Fibroblast of upper back skin (primary cell): ENCODE data around the gene POGZ.
"Not testable (repeated sequence)": the region's sequence is repeated elsewhere in the genome, so short reads cannot be mapped to it uniquely, and the experiment has no call there.

Experiments
- DNase-seq: peaks from one replicate; pipeline ENCODE4 v3.0.0-alpha.2; 2013

The POGZ gene

DNA sequence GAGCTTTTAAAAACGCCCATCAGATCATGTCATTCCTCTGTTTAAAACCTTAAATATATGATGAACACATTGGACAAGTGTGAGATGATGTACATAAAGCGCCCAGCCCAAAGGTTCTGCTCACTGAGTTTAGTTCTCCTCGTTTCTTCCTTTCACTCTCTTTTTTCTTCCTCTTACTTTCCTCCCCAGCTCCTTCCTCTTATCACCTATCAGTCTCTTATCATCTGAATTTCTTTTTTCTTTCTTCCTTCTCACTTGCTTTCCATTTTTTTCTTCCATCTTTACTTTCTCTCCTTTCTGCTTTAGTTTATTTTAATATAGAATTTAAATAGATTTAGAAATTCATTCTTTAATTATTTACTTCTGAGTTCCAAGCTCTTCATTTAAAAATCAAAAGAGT is 17.8 kb upstream of the POGZ start:
- DNase-seq, result no peak

DNA sequence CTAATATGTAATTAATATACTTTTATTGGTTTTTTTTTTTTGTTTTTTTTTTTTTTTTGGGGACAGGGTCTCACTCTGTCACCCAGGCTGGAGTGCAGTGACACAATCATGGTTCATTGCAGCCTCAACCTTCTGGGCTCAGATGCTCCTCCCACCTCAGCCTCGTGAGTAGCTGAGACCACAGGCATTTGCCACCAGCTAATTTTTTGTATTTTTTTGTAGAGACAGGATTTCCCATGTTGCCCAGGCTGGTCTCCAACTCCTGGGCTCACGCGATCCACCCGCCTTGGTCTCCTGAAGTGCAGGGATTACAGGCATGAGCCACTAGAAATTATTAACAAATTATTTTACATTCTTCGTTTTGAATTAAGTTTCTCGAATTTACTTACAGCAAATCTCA is 16.8 kb upstream of the POGZ start:
- DNase-seq, result peak; percentile 12

GRCh38 chr1:151475175-151475574 is 15.9 kb upstream of the POGZ start:
- no peak for DNase-seq

DNA sequence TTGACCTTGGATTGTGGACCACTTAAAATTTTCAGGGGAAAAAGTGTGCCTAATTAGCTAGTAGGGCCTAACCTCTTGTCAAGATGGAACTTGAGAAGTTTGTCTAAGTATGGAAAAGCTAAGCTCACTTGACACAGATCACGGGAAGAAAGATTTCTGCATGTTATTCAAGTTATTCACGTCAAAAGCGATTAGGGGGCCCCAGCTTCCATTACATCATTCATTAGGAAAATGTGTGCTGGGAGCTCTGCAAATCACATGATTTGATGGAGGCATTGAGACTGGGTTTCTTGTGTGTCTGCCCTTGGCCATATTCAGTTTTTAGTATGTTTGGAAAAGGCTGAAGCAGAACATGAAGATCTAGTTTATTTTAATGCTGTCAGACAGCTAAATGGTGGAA is 15.5 kb upstream of the POGZ start:
- no peak for DNase-seq

GRCh38 chr1:151472856-151473731 is 13.8 kb upstream of the POGZ start:
- peak; percentile 43 for DNase-seq

DNA sequence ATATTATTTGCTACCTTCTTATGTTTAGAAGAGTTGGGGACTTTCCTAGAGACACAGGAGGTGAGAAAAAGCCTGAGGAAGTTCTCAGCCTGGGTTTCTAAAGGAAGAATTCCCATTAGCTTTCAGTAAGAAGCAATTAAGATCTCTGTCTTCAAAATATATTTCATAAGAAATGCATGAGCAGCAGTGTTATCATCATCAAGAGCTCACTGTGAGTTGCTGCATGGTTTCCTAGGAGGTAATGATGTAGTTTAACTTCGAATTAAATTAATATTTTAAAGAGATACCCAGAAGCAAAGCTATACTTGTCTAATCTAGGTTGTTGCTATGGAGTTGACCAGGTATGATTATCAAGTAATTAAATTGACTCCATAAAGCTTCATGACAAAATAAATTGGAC is 5.7 kb upstream of the POGZ start:
- DNase-seq, result no peak

GRCh38 chr1:151461694-151462093 is 2.4 kb upstream of the POGZ start:
- no peak for DNase-seq

GRCh38 chr1:151458802-151459330 is 428 bp downstream of the POGZ start:
- peak; percentile 70 for DNase-seq

DNA sequence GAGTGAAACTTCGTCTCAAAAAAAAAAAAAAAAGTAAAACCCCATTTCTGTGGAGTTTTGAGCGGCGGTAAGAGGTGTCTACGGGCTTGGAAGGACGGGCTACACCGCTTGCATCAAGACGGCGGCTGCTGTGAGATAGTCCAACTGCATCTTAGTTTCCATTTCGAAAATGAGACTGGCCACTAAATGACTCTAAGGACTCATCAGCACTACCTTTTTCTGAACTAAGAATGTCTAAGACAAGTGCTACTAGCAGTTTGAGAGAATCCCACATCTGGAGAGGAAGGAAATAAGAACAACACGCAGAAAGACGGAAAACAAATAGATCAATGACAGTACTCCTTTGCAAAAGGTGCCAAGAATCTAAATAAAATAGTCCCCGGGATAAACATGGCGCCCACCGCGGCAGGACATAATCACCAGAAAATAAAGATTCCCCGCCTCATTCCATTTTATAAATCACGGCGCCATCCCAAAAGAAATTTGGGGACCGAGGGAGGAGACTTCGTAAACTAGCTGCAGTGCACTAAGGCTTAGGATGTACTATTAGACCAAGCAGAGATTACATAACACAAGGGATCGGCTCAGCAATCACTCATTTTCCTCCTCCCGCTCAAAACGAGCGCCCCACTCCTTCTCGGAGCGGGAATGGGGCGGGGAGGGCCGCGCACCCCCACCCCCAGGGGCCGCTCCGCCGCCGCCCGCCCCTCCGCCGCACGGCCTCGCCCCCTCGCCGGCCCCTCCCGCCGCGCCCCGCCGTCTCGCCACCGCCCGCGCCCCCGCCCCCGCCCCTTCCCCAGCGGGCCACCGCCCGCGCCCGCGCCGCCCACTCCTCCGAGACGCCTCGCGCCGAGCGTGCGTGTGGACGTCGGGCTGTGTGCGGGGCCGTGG is 1.1 kb downstream of the POGZ start:
- peak; percentile 88 for DNase-seq

- peak; percentile 35 for DNase-seq
Observed at GRCh38 chr1:151455966-151456365, 3.3 kb downstream of the POGZ start.

- peak; percentile 77 for DNase-seq
Observed at GRCh38 chr1:151455231-151455630, 4.1 kb downstream of the POGZ start.

- DNase-seq, result no peak
Observed at GRCh38 chr1:151447696-151448095, 11.6 kb downstream of the POGZ start.

- no peak for DNase-seq
Observed at GRCh38 chr1:151444783-151445177, 14.5 kb downstream of the POGZ start.

DNA sequence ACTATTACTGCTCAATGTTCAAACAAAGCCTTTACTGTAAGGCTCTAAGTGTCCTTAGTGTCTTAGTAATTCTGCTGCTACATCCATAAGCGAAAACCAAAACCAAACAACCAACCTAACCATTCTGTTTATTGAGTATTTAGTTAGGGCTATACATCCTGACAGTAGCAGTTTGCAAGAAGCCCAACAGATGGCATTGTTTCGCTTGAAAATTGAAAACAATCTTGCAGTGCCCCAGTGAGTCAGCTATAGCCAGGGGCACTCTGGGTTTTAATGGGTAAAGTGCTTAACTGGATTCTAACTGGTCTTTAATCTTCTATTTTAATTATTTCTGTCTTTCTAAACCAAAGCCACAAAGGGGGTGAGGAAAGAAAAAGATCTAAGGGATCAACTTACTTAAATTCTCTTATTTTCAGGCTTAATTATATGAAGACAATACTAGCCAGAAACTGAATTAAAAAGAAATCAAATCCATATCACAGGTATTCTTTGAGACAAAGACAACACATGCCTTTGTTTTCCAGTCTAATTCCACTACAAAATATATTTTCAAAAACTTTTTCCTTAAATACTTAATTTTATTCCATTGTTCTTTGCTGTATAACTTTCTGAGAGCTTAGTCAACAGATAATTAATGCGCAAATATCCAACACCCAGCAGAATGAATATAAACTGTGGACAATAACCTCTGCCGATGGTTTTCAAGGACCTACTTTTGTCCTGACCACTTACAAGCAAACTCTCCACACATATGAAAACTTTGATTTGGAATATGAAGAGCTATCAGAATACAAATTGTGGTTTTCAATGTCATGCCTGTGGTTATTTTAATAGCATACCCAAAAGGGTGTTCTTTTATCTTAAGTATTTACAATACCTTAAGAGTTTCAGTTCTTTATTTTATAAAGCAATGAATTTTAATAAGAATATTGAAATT is 15.2 kb downstream of the POGZ start:
- DNase-seq, result peak; percentile 76

DNA sequence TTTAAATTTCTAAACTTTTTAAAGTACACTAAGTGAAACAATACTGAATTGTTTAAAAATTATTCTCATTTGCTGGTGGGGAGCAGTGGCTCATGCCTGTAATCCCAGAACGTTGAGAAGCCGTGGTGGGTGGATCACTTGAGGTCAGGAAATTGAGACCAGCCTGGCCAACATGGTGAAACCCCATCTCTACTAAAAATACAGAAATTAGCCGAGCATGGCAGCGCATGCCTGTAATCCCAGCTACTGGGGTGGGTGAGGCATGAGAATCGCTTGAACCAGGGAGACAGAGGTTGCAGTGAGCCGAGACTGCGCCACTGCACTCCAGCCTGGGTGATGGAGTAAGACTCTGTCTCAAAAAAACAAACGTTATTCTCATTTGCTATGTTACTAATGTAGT is 21.9 kb downstream of the POGZ start:
- DNase-seq, result not testable (repeated sequence)

DNA sequence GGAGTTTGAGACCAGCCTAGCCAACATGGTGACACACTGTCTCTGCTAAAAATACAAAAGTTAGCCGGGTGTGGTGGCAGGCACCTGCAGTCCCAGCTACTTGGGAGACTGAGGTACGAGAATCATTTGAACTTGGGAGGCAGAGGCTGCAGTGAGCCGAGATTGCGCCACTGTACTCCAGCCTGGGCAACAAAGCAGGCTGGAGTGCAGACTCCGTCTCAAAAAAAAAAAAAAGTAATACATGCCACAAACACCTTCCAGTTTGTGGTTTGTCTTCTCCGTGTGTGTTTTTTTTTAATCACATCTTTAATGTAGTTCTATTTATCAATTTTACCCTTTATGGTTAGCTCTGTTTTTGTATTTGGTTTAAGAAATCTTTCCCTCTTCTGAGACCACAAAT is 22.3 kb downstream of the POGZ start:
- no peak for DNase-seq

DNA sequence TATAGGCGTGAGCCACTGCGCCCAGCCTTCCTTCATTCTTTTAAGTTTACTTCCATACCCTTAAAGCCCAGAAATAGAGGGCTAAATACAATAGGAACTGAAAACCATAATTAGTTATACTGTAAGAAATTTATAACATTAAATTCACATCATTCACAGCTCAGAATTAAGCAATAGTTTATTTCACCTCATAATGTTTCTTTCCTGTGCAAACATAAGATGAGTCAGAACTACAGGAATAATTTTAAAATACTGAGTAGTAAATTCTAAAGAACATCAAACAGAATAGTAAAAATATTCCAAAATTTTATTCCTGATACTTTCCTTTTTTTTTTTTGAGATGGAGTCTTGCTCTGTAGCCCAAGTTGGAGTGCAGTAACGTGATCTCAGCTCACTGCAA is 24.1 kb downstream of the POGZ start:
- no peak for DNase-seq

GRCh38 chr1:151433827-151434226 is 25.5 kb downstream of the POGZ start:
- not testable (repeated sequence) for DNase-seq

GRCh38 chr1:151428068-151428467 is 31.2 kb downstream of the POGZ start:
- DNase-seq, result no peak

- DNase-seq, result no peak
Observed at GRCh38 chr1:151425103-151425502, 34.2 kb downstream of the POGZ start.

- no peak for DNase-seq
Observed at GRCh38 chr1:151419819-151420218, 39.5 kb downstream of the POGZ start.

DNA sequence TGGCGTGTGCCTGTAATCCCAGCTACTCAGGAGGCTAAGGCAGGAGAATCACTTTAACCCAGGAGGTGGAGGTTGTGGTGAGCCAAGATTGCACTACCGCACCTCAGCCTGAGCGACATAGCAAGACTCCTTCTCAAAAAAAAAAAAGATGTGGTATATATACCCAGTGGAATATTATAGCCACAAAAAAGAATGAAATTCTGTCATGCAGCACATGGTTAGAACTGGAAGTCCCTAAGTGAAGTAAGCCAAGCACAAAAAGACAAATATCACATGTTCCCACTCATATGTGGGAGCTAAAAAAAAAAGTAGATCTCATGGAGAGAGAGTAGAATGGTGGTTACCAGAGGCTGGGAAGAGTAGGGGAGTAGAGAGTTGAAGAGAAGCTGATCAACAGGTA is 41.2 kb downstream of the POGZ start:
- no peak for DNase-seq

DNA sequence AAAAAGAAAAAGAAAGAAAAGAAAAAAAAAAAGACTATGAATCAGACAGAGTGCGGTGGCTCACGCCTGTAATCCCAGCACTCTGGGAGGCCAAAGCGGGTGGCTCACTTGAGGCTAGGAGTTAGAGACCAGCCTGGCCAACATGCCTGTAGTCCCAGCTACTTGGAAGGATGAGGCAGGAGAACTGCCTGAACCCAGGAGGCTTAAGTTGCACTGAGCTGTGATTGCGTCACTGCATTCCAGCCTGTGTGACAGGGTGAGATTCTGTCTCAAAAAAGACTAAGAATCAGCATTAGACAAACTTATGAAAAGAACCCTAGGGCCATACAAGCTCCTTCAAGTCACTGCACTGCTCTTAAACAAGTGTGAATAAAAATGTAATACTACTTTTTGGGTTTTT is 43.1 kb downstream of the POGZ start:
- DNase-seq, result peak; percentile 57
